HEK293 (cell line): ENCODE measurements around the gene COL4A1.

ENCODE experiments used
- TF ChIP-seq, protein P1 (sequence below): fragments of 450-650 bp; formaldehyde crosslinking; IDR thresholded peaks from 2 replicates; pipeline ENCODE4 v1.5.1; 2016; ENCODE audit warnings: missing biosample characterization, missing genetic modification characterization
- TF ChIP-seq, protein P2 (sequence below): fragments of 450-650 bp; formaldehyde crosslinking; IDR thresholded peaks from 2 replicates; pipeline ENCODE4 v1.5.1; 2017; ENCODE audit warnings: missing biosample characterization, missing genetic modification characterization

DNA sequence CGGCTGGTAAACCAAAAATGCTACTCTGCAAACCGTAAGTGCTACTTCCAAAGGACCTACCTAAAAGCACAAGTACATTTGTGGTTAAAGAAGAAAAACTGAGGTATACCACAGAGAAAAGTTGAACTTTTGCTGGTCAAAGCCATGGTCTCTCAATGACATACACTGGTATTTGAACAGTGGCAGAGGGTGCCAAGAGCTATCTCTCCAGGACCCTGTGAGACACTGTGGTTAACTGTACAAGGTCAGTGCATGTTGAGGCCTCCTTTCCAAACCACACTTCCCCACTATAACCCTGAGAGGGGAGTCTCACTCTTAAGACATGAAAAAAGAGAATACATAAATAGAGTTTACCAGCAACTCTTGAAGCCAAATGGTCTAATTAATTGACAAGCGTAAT, 49.5 kb downstream of the COL4A1 start:
- TF ChIP-seq, protein P1, sequence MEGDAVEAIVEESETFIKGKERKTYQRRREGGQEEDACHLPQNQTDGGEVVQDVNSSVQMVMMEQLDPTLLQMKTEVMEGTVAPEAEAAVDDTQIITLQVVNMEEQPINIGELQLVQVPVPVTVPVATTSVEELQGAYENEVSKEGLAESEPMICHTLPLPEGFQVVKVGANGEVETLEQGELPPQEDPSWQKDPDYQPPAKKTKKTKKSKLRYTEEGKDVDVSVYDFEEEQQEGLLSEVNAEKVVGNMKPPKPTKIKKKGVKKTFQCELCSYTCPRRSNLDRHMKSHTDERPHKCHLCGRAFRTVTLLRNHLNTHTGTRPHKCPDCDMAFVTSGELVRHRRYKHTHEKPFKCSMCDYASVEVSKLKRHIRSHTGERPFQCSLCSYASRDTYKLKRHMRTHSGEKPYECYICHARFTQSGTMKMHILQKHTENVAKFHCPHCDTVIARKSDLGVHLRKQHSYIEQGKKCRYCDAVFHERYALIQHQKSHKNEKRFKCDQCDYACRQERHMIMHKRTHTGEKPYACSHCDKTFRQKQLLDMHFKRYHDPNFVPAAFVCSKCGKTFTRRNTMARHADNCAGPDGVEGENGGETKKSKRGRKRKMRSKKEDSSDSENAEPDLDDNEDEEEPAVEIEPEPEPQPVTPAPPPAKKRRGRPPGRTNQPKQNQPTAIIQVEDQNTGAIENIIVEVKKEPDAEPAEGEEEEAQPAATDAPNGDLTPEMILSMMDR (tag by site-specific recombination): no peak
- TF ChIP-seq, protein P2, sequence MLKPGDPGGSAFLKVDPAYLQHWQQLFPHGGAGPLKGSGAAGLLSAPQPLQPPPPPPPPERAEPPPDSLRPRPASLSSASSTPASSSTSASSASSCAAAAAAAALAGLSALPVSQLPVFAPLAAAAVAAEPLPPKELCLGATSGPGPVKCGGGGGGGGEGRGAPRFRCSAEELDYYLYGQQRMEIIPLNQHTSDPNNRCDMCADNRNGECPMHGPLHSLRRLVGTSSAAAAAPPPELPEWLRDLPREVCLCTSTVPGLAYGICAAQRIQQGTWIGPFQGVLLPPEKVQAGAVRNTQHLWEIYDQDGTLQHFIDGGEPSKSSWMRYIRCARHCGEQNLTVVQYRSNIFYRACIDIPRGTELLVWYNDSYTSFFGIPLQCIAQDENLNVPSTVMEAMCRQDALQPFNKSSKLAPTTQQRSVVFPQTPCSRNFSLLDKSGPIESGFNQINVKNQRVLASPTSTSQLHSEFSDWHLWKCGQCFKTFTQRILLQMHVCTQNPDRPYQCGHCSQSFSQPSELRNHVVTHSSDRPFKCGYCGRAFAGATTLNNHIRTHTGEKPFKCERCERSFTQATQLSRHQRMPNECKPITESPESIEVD (tag by site-specific recombination): no peak
